Astrocyte of the spinal cord (primary cell): Measurements from ENCODE around the gene NKX2-2.

Experiments
- DNase-seq: peaks from one replicate; pipeline ENCODE4 v3.0.0; 2011; ENCODE audit warnings: low read depth, low spot score
- H3K4me3 ChIP-seq: 2 replicates; pipeline ENCODE4 v1.5.1; 2011; ENCODE audit warnings: low read depth, mild to moderate bottlenecking, low read length, moderate library complexity
- CTCF ChIP-seq: IDR thresholded peaks from 2 replicates; pipeline ENCODE4 v1.5.1; 2012; ENCODE audit warnings: low read depth, mild to moderate bottlenecking, low read length, inconsistent platforms
- in situ Hi-C: cut with HindIII; loops from 2 replicates; pipeline ENCODE4 v1.10.0; 2017; ENCODE audit warnings: low sequenced_read_pairs

Gene NKX2-2

GRCh38 chr20:21464916-21465315 is 48.9 kb downstream of the NKX2-2 start:
- in situ Hi-C loops: no loop called here
- no peak for DNase-seq
- no peak overlapping the region for H3K4me3 ChIP-seq
- TF ChIP-seq CTCF: no peak
